IPS-20b (cell line): ENCODE measurements around the gene PRSS23.

ENCODE experiments used
- H3K27ac ChIP-seq: one replicate; pipeline ENCODE4 v1.5.1; 2013; ENCODE audit warnings: low read length
- H3K27me3 ChIP-seq: 2 replicates; pipeline ENCODE4 v1.6.1; 2013; ENCODE audit warnings: mild to moderate bottlenecking, low read length, inconsistent platforms; ENCODE audit not compliant: insufficient read depth
- H3K36me3 ChIP-seq: 2 replicates; pipeline ENCODE4 v1.6.1; 2013; ENCODE audit warnings: low read depth, mild to moderate bottlenecking, inconsistent platforms, low read length, moderate library complexity; ENCODE audit not compliant: insufficient read depth
- H3K4me1 ChIP-seq: 2 replicates; pipeline ENCODE4 v1.6.1; 2013; ENCODE audit warnings: mild to moderate bottlenecking, control low read depth, inconsistent platforms, low read length, moderate library complexity; ENCODE audit not compliant: insufficient read depth
- H3K4me3 ChIP-seq: 2 replicates; pipeline ENCODE4 v1.5.1; 2013; ENCODE audit warnings: mild to moderate bottlenecking, low read length, inconsistent platforms
- H3K9ac ChIP-seq: 2 replicates; pipeline ENCODE4 v1.6.1; 2013; ENCODE audit warnings: low read depth, mild to moderate bottlenecking, inconsistent platforms, low read length, moderate library complexity
- H3K9me3 ChIP-seq: 2 replicates; pipeline ENCODE4 v1.6.1; 2013; ENCODE audit warnings: mild to moderate bottlenecking, low read depth, low read length, inconsistent platforms; ENCODE audit not compliant: insufficient read depth

The PRSS23 gene

GRCh38 chr11:86773513-86774252, 26.7 kb upstream of the PRSS23 start:
- Histone ChIP-seq H3K27me3 (no peaks in the 10 kb centered on the region), H3K27ac (no peak overlapping the region), H3K9ac (no peak overlapping the region), H3K4me1 (no peaks in the 10 kb centered on the region), H3K9me3 (no peaks in the 10 kb centered on the region), H3K4me3 (no peak overlapping the region), H3K36me3 (no peaks in the 10 kb centered on the region)

DNA sequence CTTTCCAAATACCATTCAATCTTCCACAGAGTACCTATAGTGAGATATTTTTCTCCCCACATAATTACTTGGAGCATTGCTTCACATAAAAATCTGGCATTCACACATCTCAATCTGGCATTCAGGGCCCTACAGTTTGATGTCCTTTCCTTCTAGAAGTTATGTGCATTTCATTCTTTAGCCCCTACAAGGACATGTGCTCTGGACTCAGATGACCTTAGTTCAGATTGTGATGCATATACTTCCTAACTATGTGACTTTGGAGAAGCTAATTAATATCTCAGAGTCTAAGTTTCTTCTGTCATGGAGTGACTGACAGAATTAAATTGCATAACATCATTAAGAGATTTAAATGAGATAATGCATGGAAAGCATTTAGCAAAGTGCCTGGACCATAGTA, 25.9 kb upstream of the PRSS23 start:
- Histone ChIP-seq H3K4me1 (no peaks in the 10 kb centered on the region), H3K9ac (no peak overlapping the region), H3K36me3 (no peaks in the 10 kb centered on the region), H3K4me3 (no peak overlapping the region), H3K9me3 (no peaks in the 10 kb centered on the region), H3K27ac (no peak overlapping the region), H3K27me3 (no peaks in the 10 kb centered on the region)

DNA sequence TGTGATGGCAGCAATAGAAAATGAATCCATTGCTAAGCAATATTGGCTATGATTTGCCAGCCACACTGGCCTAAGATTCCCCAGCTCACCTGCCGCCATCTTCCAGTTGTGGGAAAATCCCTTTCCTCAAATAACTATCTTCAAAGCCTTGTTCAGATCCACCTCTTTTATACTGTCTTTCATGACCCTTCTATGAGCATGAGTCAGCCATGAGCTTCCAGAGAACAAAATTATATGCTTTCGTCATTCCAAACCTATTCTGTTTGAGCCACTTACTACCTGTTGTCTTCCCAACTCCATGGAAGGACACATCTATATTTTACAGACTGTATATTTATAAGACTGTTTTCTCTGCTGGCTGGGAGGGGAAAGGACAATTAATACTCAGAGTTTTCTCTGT, 25.0 kb upstream of the PRSS23 start:
- Histone ChIP-seq H3K4me1 (no peaks in the 10 kb centered on the region), H3K9ac (no peak overlapping the region), H3K36me3 (no peaks in the 10 kb centered on the region), H3K27me3 (no peaks in the 10 kb centered on the region), H3K27ac (no peak overlapping the region), H3K4me3 (no peak overlapping the region), H3K9me3 (no peaks in the 10 kb centered on the region)

- Histone ChIP-seq H3K4me3 (no peak overlapping the region), H3K4me1 (no peaks in the 10 kb centered on the region), H3K27me3 (no peaks in the 10 kb centered on the region), H3K9me3 (no peaks in the 10 kb centered on the region), H3K36me3 (no peaks in the 10 kb centered on the region), H3K27ac (no peak overlapping the region), H3K9ac (no peak overlapping the region)
Measured at GRCh38 chr11:86781546-86781945, 18.8 kb upstream of the PRSS23 start.

DNA sequence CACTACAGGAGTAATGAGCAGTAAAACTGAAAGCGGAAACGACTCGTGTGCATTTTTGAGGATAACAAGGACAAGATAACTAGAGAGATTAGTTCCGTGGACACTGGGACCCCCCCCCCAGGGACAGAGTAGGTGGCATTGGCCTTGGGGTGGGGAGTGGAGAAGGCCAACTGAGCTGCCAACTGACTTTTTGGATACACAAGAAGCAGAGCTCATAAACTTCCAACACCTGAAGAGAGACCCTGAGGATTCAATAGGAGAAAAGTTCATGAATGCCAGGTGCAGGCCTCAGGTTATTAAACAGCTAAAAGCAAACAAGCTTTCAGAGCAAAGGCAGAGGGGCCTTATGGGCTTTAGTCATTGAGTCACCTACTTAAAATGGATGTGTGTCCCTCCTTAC, 17.6 kb upstream of the PRSS23 start:
- Histone ChIP-seq H3K4me3 (no peak overlapping the region), H3K4me1 (no peaks in the 10 kb centered on the region), H3K27ac (no peak overlapping the region), H3K9ac (no peak overlapping the region), H3K27me3 (no peaks in the 10 kb centered on the region), H3K36me3 (no peaks in the 10 kb centered on the region), H3K9me3 (no peaks in the 10 kb centered on the region)

DNA sequence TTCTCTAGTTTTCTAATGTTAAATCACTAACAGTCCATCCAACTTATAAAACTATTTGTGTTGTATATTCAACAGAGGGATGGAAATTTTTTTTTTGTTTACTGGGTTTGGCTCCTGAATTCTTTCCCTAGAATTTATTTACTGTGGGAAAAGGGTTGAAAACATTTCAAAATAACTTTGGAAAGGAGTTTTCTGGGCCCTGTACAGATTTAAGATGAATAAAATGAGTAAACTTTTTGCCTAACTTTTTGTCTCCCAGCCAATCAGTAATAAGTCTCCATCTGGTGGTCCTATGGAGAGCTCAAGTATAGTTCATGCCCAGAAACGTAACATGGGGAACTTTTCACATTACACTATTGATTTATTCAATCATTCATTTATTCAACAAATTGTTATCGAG, 16.7 kb upstream of the PRSS23 start:
- Histone ChIP-seq H3K27me3 (no peaks in the 10 kb centered on the region), H3K9me3 (no peaks in the 10 kb centered on the region), H3K36me3 (no peaks in the 10 kb centered on the region), H3K27ac (no peak overlapping the region), H3K9ac (no peak overlapping the region), H3K4me1 (no peaks in the 10 kb centered on the region), H3K4me3 (no peak overlapping the region)

GRCh38 chr11:86784241-86784681, 16.1 kb upstream of the PRSS23 start:
- no peak overlapping the region for H3K27ac ChIP-seq
- H3K36me3 ChIP-seq, result no peaks in the 10 kb centered on the region
- H3K4me3 ChIP-seq, result no peak overlapping the region
- no peaks in the 10 kb centered on the region for H3K9me3 ChIP-seq
- no peaks in the 10 kb centered on the region for H3K27me3 ChIP-seq
- H3K4me1 ChIP-seq, result no peaks in the 10 kb centered on the region
- H3K9ac ChIP-seq, result no peak overlapping the region

DNA sequence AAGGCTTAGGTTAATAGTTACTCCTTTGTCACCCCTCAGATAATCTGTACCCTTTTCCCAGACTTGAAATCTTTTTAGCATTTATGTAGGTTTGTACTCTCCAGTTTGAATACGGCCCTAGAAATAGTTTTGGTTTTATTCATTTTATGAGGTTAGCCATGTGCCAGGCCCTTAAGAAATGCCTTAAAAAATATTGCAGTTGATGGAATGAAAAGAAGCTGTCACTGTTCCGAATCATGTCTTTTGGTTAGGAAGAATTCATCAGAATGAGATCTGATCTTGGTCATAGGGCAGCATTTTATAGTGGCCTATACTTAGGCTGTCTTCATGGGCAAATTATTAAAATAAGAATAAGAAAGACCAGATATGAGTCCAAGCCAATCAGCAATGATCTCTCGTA, 14.8 kb upstream of the PRSS23 start:
- Histone ChIP-seq H3K9ac (no peak overlapping the region), H3K4me3 (no peak overlapping the region), H3K27ac (no peak overlapping the region), H3K9me3 (no peaks in the 10 kb centered on the region), H3K36me3 (no peaks in the 10 kb centered on the region), H3K4me1 (no peaks in the 10 kb centered on the region), H3K27me3 (no peaks in the 10 kb centered on the region)

DNA sequence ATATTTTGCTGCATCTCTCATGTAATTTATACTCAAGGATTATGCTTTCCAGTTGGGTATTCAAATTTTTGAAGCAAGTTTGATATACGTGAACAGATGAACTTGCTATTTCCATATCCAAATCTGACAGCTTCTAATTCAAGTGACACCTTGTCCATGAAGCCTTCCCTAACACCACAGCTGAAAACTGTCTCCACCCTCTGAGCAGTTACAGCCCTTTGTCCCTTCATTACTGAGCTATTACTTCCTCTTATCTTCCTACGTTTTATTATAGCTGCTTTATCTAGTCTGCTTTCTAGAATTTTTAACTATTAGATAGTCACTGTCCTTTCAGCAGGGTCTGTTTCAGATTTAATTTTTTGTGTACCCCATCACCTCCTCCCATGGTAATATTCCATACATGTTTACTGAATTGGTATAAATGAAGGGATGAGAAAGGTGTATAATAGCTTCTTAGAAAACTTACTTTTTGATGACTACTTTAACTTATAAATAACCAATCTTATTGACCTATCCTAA, 13.3 kb upstream of the PRSS23 start:
- Histone ChIP-seq H3K27me3 (no peaks in the 10 kb centered on the region), H3K27ac (no peak overlapping the region), H3K9ac (no peak overlapping the region), H3K9me3 (no peaks in the 10 kb centered on the region), H3K36me3 (no peaks in the 10 kb centered on the region), H3K4me1 (no peaks in the 10 kb centered on the region), H3K4me3 (no peak overlapping the region)

DNA sequence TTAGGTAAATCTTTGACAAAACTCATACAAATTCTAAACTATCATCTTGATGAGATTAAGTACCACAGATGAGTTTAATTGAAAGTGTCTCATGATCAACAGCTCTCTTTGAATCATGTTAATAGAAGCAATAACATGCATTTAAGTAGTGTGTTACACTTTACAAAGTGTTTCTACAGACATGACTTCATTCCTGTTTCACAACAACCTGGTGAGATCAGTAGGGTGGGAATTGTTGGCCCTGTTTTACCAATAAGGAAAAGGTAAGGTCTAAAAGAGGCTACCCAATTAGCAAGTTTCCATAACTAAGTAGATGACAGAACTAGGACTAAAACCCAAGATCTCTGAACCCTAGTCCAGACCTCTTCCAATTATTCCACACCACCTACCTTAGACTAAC, 12.7 kb upstream of the PRSS23 start:
- H3K4me3 ChIP-seq, result no peak overlapping the region
- H3K36me3 ChIP-seq, result no peaks in the 10 kb centered on the region
- H3K27ac ChIP-seq, result no peak overlapping the region
- no peaks in the 10 kb centered on the region for H3K27me3 ChIP-seq
- no peaks in the 10 kb centered on the region for H3K4me1 ChIP-seq
- no peak overlapping the region for H3K9ac ChIP-seq
- no peaks in the 10 kb centered on the region for H3K9me3 ChIP-seq

DNA sequence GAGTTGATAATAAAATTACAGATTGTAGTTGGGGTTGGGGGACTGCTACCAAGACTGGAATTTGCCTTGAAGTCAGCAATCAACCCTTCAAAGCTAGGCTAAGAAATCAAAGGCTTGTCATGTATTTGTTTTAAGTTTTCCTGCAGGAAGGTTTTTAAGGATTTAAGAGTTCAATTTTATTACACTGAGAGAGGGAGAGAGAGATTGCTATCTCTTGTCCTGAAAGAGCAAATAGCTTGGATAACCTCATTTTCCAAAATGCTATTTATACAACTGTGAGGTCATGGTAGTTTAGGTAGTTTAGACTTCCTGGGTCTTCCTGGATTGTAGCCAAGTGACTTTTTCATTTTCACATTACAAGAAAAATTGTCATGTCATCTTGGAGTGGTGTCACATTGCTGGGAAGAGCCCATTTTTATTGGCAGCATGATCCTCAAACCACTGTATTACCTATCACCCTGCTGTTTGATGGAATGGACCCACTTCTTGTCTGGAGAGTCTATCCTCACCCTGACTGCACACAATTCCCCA, 10.1 kb upstream of the PRSS23 start:
- H3K27me3 ChIP-seq, result no peaks in the 10 kb centered on the region
- H3K9ac ChIP-seq, result no peak overlapping the region
- H3K36me3 ChIP-seq, result no peaks in the 10 kb centered on the region
- H3K4me3 ChIP-seq, result no peak overlapping the region
- H3K27ac ChIP-seq, result no peak overlapping the region
- H3K4me1 ChIP-seq, result no peaks in the 10 kb centered on the region
- no peaks in the 10 kb centered on the region for H3K9me3 ChIP-seq
